ENCODE data around the gene ANXA2. TPM values are rescaled to one million over a fixed set of nuclear protein-coding genes. Genes with fewer than 3 reads are reported as not detected.

The ANXA2 gene
- total RNA-seq, 2 donors from 2014 or later: 355 to 392 TPM

GRCh38 chr15:60345598-60345997, 52.2 kb downstream of the ANXA2 start:
- H3K4me1 Mint-ChIP-seq: peaks cover 18% of the 10 kb centered on the region
- H3K4me3 Mint-ChIP-seq: no peak overlapping the region
- 93 to 94% methylated on average over 3 of the region's 3 CpGs for WGBS, 2 experiments (ENCODE audit: insufficient coverage in 1 of 2, insufficient read length in 1 of 2)
- Histone ChIP-seq H3K4me1 (ENCODE audit: control insufficient read depth, insufficient read depth, low read length) (no peaks in the 10 kb centered on the region), H3K9ac (ENCODE audit: extremely low read depth, low read length, poor library complexity, severe bottlenecking) (no peak overlapping the region), H3K9me3 (ENCODE audit: control insufficient read depth, low read length) (no peaks in the 10 kb centered on the region), H3K27me3 (ENCODE audit: control insufficient read depth, insufficient read depth, low read length, poor library complexity, severe bottlenecking) (no peaks in the 10 kb centered on the region), H3K36me3 (ENCODE audit: control insufficient read depth, insufficient read depth, low read length) (peaks cover 50% of the 10 kb centered on the region), H3K4me3 (ENCODE audit: low read length) (no peak overlapping the region), H3K27ac (ENCODE audit: low read depth, low read length) (no peak overlapping the region)
- TF ChIP-seq, protein P1, sequence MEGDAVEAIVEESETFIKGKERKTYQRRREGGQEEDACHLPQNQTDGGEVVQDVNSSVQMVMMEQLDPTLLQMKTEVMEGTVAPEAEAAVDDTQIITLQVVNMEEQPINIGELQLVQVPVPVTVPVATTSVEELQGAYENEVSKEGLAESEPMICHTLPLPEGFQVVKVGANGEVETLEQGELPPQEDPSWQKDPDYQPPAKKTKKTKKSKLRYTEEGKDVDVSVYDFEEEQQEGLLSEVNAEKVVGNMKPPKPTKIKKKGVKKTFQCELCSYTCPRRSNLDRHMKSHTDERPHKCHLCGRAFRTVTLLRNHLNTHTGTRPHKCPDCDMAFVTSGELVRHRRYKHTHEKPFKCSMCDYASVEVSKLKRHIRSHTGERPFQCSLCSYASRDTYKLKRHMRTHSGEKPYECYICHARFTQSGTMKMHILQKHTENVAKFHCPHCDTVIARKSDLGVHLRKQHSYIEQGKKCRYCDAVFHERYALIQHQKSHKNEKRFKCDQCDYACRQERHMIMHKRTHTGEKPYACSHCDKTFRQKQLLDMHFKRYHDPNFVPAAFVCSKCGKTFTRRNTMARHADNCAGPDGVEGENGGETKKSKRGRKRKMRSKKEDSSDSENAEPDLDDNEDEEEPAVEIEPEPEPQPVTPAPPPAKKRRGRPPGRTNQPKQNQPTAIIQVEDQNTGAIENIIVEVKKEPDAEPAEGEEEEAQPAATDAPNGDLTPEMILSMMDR (conservative IDR thresholded peaks at IDR 0.05): no peak
- DNase-seq: no peak
- no peaks in the 10 kb centered on the region for H3K9me3 Mint-ChIP-seq
- H3K27me3 Mint-ChIP-seq (ENCODE audit: insufficient read depth): no peaks in the 10 kb centered on the region
- H3K36me3 Mint-ChIP-seq (ENCODE audit: low read depth): peaks cover 42% of the 10 kb centered on the region
- no peak overlapping the region for H3K27ac Mint-ChIP-seq

DNA sequence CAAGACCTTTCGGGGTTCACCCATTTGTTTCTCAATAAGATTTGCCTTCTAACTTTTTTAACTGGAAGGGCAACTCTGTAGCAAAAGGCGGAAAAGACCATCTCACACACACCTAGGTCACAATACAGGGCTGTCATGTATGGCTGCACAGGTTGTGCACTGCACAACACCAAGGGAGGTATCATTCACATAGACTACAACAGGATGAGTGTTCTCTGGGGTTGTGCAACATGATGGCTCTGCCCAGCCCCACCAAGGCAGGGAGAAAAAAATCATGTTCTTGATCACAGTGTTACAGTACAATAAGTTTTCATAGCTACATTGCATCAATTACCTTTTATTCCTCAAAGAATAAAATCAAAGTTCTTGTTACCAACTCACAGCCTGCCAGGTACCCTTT, 52.8 kb downstream of the ANXA2 start:
- no peak overlapping the region for H3K9ac ChIP-seq (ENCODE audit: extremely low read depth, low read length, poor library complexity, severe bottlenecking)
- peaks cover 39% of the 10 kb centered on the region for H3K36me3 Mint-ChIP-seq (ENCODE audit: low read depth)
- peaks cover 20% of the 10 kb centered on the region for H3K4me1 Mint-ChIP-seq
- H3K36me3 ChIP-seq (ENCODE audit: control insufficient read depth, insufficient read depth, low read length): peaks cover 44% of the 10 kb centered on the region
- WGBS, 2 experiments (ENCODE audit: insufficient coverage in 1 of 2, insufficient read length in 1 of 2): 92 to 100% methylated on average over 1 to 2 of the region's 2 CpGs
- H3K9me3 ChIP-seq (ENCODE audit: control insufficient read depth, low read length): no peaks in the 10 kb centered on the region
- H3K4me3 ChIP-seq (ENCODE audit: low read length): no peak overlapping the region
- no peak overlapping the region for H3K27ac Mint-ChIP-seq
- H3K27ac ChIP-seq (ENCODE audit: low read depth, low read length): no peak overlapping the region
- H3K27me3 Mint-ChIP-seq (ENCODE audit: insufficient read depth): no peaks in the 10 kb centered on the region
- no peaks in the 10 kb centered on the region for H3K9me3 Mint-ChIP-seq
- no peaks in the 10 kb centered on the region for H3K4me1 ChIP-seq (ENCODE audit: control insufficient read depth, insufficient read depth, low read length)
- TF ChIP-seq, protein P1 (conservative IDR thresholded peaks at IDR 0.05): no peak
- no peak for DNase-seq
- H3K27me3 ChIP-seq (ENCODE audit: control insufficient read depth, insufficient read depth, low read length, poor library complexity, severe bottlenecking): no peaks in the 10 kb centered on the region
- H3K4me3 Mint-ChIP-seq: no peak overlapping the region

GRCh38 chr15:60344461-60344860, 53.3 kb downstream of the ANXA2 start:
- peaks cover 20% of the 10 kb centered on the region for H3K4me1 Mint-ChIP-seq
- H3K9ac ChIP-seq (ENCODE audit: extremely low read depth, low read length, poor library complexity, severe bottlenecking): no peak overlapping the region
- no peaks in the 10 kb centered on the region for H3K27me3 Mint-ChIP-seq (ENCODE audit: insufficient read depth)
- H3K27me3 ChIP-seq (ENCODE audit: control insufficient read depth, insufficient read depth, low read length, poor library complexity, severe bottlenecking): no peaks in the 10 kb centered on the region
- H3K4me3 Mint-ChIP-seq: no peak overlapping the region
- no peaks in the 10 kb centered on the region for H3K4me1 ChIP-seq (ENCODE audit: control insufficient read depth, insufficient read depth, low read length)
- whole genome bisulfite sequencing, 2 experiments (ENCODE audit: insufficient coverage in 1 of 2, insufficient read length in 1 of 2): 94 to 96% methylated on average over 7 to 8 of the region's 8 CpGs
- H3K36me3 ChIP-seq (ENCODE audit: control insufficient read depth, insufficient read depth, low read length): peaks cover 43% of the 10 kb centered on the region
- no peak for DNase-seq
- H3K27ac Mint-ChIP-seq: no peak overlapping the region
- peaks cover 37% of the 10 kb centered on the region for H3K36me3 Mint-ChIP-seq (ENCODE audit: low read depth)
- H3K9me3 Mint-ChIP-seq: no peaks in the 10 kb centered on the region
- TF ChIP-seq, protein P1 (conservative IDR thresholded peaks at IDR 0.05): no peak
- no peaks in the 10 kb centered on the region for H3K9me3 ChIP-seq (ENCODE audit: control insufficient read depth, low read length)
- H3K4me3 ChIP-seq (ENCODE audit: low read length): no peak overlapping the region
- H3K27ac ChIP-seq (ENCODE audit: low read depth, low read length): no peak overlapping the region

Measured in endodermal cell (in vitro differentiated cells).